Left lobe of liver (tissue), 2 donors: ENCODE measurements around the gene RCOR1. TPM values are rescaled to one million over a fixed set of nuclear protein-coding genes. Genes with fewer than 3 reads are reported as not detected.
A peak's percentile ranks its signal among the peaks of the same experiment; 100 is the strongest.
"Not testable (repeated sequence)": the region's sequence is repeated elsewhere in the genome, so short reads cannot be mapped to it uniquely, and the experiment has no call there.

Source experiments
- ATAC-seq: fragments of 200-7000 bp; cut with Tn5 transposase; one replicate; pipeline ENCODE4 v1.9.1; 2020; ENCODE audit warnings: mild to moderate bottlenecking, moderate library complexity
- DNase-seq: peaks from one replicate; pipeline ENCODE4 v3.0.0-alpha.2; 2020; ENCODE audit warnings: low spot score
- total RNA-seq: library from RNA; stranded (reverse); gene quantifications from one replicate; pipeline ENCODE4 v1.2.1, GENCODE V29; 2021
- donor health status: DM: no; HTN: no; CAD: no; lungs with moderate emphysema.
- donor health status: DM: no; HTN: yes; CAD: no.

The RCOR1 gene
- total RNA-seq, 1 donor from 2014 or later, result 8.9 TPM

- ATAC-seq, result no peak
Observed at GRCh38 chr14:102590667-102591099, 1.8 kb upstream of the RCOR1 start.

GRCh38 chr14:102591372-102591943 lies 991 bp upstream of the RCOR1 start:
- ATAC-seq (no peak), DNase-seq (no peak)

More at GRCh38 chr14:102590667-102591099, 1.8 kb upstream of the RCOR1 start:
- no peak for DNase-seq

- DNase-seq (no peak), ATAC-seq (no peak)
Observed at GRCh38 chr14:102592763-102593060, 263 bp downstream of the RCOR1 start.

- peak; percentile 4 for ATAC-seq
- DNase-seq, result peak; percentile 66
Observed at GRCh38 chr14:102593061-102593824, 794 bp downstream of the RCOR1 start.

GRCh38 chr14:102593825-102594137 lies 1.3 kb downstream of the RCOR1 start:
- ATAC-seq, result no peak
- no peak for DNase-seq

- ATAC-seq, result peak; percentile 31
Observed at GRCh38 chr14:102594514-102595175, 2.2 kb downstream of the RCOR1 start.

GRCh38 chr14:102601378-102601925 lies 9.0 kb downstream of the RCOR1 start:
- DNase-seq, result no peak
- ATAC-seq, result peak; percentile 40

More at GRCh38 chr14:102594514-102595175, 2.2 kb downstream of the RCOR1 start:
- DNase-seq, result peak; percentile 63

- ATAC-seq (peak; percentile 35), DNase-seq (no peak)
Observed at GRCh38 chr14:102602421-102603292, 10.2 kb downstream of the RCOR1 start.

- ATAC-seq, result no peak
- DNase-seq, result no peak
Observed at GRCh38 chr14:102603293-102603907, 11.0 kb downstream of the RCOR1 start.

GRCh38 chr14:102604183-102604582 lies 11.7 kb downstream of the RCOR1 start:
- DNase-seq (no peak), ATAC-seq (no peak)

GRCh38 chr14:102605029-102605428 lies 12.6 kb downstream of the RCOR1 start:
- no peak for DNase-seq
- peak; percentile 76 for ATAC-seq

- ATAC-seq (no peak), DNase-seq (no peak)
Observed at GRCh38 chr14:102606296-102606695, 13.8 kb downstream of the RCOR1 start.

GRCh38 chr14:102608064-102608446 lies 15.6 kb downstream of the RCOR1 start:
- DNase-seq, result no peak
- no peak for ATAC-seq

GRCh38 chr14:102610968-102611811 lies 18.7 kb downstream of the RCOR1 start:
- ATAC-seq, result no peak

GRCh38 chr14:102616318-102616717 lies 23.9 kb downstream of the RCOR1 start:
- DNase-seq, result no peak
- peak; percentile 38 for ATAC-seq

More at GRCh38 chr14:102610968-102611811, 18.7 kb downstream of the RCOR1 start:
- DNase-seq, result no peak

GRCh38 chr14:102616799-102617198 lies 24.4 kb downstream of the RCOR1 start:
- DNase-seq (no peak), ATAC-seq (peak; percentile 55)

GRCh38 chr14:102619012-102619411 lies 26.6 kb downstream of the RCOR1 start:
- ATAC-seq, DNase-seq: not testable (repeated sequence)

- DNase-seq (no peak), ATAC-seq (no peak)
Observed at GRCh38 chr14:102620413-102620812, 28.0 kb downstream of the RCOR1 start.

- no peak for ATAC-seq
- no peak for DNase-seq
Observed at GRCh38 chr14:102622262-102622885, 29.9 kb downstream of the RCOR1 start.
